Subcutaneous adipose tissue (tissue), 4 donors: ENCODE data around the gene NAT16. TPM values are rescaled to one million over a fixed set of nuclear protein-coding genes. Genes with fewer than 3 reads are reported as not detected.

Experiments used
- total RNA-seq, 4 donors: library from RNA; depleted of rRNA; stranded (reverse); fragments of >200 nt; gene quantifications; one replicate each; pipeline ENCODE4 v1.1.0, GENCODE V29; 2016
- TF ChIP-seq, protein P1 (sequence below): fragments of 450-650 bp; IDR thresholded peaks from one replicate; pipeline ENCODE4 v1.5.1; 2016; ENCODE audit warnings: low read depth, mild to moderate bottlenecking, control low read depth, antibody characterized with exemption, moderate library complexity

The NAT16 gene
- total RNA-seq, 4 donors from 2014 or later, result not detected

DNA sequence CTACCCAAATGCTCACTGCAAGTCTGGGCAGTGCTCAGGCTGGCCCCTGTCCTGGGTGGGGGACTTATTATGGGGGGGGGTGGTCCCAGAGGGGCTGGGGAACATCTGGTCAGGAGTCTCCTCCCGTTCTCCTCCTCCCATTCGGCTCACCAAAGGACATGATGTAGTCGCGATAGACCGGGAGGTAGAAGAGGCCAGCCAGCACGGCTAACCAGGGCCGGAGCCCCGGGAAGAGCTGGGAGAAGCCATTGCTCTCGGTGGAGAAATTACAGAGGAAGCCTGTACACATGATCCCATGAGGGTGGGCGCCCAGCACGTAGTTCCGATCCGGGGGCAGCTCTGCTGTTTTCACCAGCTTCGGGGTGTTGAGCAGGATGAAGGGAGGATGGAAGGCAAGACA lies 18.4 kb upstream of the NAT16 start:
- TF ChIP-seq, protein P1, sequence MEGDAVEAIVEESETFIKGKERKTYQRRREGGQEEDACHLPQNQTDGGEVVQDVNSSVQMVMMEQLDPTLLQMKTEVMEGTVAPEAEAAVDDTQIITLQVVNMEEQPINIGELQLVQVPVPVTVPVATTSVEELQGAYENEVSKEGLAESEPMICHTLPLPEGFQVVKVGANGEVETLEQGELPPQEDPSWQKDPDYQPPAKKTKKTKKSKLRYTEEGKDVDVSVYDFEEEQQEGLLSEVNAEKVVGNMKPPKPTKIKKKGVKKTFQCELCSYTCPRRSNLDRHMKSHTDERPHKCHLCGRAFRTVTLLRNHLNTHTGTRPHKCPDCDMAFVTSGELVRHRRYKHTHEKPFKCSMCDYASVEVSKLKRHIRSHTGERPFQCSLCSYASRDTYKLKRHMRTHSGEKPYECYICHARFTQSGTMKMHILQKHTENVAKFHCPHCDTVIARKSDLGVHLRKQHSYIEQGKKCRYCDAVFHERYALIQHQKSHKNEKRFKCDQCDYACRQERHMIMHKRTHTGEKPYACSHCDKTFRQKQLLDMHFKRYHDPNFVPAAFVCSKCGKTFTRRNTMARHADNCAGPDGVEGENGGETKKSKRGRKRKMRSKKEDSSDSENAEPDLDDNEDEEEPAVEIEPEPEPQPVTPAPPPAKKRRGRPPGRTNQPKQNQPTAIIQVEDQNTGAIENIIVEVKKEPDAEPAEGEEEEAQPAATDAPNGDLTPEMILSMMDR, result no peak

DNA sequence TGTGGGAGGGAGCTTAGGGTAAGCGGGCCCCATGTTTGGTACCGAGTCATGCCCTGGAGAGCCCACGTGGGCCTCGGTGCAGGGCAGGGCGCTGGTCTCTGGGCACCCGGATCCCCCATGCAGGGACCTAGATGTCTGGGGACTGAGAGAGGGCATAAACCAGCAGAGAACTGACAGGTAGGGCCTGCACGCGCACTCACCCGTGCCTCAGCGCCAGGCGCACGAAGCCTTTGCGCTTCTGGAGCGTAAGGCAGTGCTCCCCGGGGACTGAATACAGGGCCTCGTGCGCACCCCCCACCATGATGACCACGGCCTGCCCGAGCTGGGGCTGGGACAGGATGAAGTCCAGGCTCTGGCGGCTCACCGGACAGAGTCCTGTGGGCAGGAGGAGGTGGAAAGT lies 17.9 kb upstream of the NAT16 start:
- TF ChIP-seq, protein P1, result no peak

DNA sequence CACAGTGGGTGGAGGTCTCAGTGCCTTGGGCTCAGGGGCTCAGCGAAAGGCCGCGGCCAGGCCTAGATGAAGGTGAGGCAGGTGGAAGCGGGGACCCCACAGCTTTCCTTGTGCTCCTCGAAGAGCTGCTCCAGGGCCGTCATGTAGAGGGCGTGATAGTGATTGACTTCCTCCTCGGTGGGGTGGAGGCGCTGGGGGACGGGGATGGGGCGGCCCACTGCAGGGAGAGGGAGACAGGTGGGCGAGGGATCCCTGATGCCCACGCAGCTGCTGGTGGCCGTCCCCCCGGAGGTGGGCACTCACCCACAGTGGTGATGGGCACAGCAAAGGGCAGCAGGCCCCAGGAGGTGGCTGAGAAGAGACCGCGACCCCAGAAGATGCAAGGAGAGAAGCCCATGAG lies 15.8 kb upstream of the NAT16 start:
- TF ChIP-seq, protein P1, result no peak

DNA sequence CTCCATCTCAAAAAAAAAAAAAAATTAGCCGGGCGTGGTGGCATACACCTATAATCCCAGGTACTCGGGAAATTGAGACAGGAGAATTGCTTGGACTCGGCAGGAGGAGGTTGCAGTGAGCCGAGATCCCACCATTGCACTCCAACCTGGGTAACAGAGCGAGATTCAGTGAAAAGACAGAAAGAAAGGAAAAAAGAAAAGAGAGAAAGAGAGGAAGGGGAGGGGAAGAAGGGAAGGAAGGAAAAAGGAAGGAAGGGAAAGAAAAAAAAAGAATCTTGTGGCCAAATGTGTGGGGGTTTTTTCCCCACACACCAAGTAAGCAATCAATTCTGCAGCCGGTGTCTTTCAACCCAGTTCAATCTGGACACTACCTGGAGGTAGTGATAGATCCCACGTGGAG lies 9.0 kb upstream of the NAT16 start:
- TF ChIP-seq, protein P1, result no peak

DNA sequence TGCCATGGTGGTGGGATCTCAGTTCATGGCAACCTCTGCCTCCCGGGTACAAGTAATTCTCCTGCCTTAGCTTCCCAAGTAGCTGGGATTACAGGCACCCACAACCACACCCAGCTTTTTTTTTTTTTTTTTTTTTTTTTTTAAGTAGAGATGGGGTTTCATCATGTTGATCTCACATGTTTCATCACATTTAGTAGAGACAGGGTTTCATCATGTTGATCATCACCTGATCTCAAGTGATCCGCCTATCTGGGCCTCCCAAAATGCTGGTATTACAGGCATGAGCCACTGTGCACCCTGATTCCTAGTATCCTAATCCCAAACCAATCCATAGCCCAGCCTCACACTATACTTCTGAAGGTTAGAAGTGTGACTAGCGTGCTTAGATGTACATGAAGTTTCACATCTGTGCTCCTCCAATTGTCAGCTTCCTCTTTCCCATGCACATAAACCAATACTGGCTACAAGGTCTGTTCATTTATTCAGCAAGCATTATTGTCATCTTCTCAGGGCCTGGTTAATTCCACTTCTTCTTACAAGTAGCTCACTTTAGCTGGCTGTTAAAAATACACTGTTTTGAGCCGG lies 6.8 kb upstream of the NAT16 start:
- TF ChIP-seq, protein P1, result no peak

DNA sequence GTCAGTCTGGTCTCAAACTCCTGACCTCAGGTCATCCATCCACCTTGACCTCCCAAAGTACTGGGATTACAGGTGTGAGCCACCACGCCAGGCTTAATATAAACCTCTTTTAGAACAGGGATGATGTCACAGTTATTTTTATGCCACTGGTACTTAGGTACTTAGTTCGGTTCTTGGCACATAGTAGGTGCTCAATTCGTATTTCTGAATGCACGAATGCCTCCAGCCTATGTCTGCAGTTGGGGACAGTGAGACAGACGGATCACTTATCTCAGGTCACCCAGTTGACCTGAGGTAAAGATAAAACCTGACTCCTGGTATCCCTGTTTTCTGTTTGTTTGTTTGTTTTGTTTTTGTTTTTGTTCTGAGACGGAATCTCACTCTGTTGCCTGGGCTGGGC lies 6.1 kb upstream of the NAT16 start:
- TF ChIP-seq, protein P1, result no peak

DNA sequence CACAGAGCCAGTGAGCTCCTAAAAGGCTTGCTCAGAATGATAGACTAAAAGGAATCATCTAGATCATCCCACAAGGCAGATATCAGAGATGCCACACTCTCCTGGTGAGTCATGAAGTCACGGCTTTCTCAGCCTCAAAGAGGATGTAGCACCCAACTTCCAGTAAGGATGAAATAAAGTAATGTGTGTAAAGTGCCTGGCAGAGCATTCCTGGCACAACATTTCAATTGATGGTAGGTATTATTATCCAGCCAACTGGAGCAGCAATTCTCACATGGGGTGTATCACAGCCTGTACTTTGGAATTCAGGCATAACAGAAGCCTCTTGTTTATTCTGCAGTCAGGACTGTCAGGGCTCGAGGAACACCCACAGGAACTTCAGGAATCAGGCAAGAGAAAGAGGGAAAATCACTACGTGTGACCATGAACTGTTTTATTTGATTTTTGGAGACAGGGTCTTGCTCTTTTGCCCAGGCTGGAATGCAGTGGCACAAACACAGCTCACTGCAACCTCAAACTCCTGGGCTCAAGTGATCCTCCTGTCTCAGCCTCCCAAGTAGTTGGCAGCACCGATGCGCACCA lies 5.3 kb upstream of the NAT16 start:
- TF ChIP-seq, protein P1, result no peak
